Activated CD8-positive, alpha-beta memory T cell treated with anti-CD3 and anti-CD28 coated beads, Interleukin-2, amount 50 U/mL, for 48 hours (primary cell): ENCODE results near the gene RYR1.
"Not testable (repeated sequence)": the region's sequence is repeated elsewhere in the genome, so short reads cannot be mapped to it uniquely, and the experiment has no call there.

Experiments used
- DNase-seq: peaks from one replicate; pipeline ENCODE4 v3.0.0-alpha.2; 2020

The RYR1 gene

GRCh38 chr19:38400361-38400760, 33.1 kb upstream of the RYR1 start:
- no peak for DNase-seq

GRCh38 chr19:38401148-38401547, 32.3 kb upstream of the RYR1 start:
- DNase-seq: no peak

GRCh38 chr19:38402623-38402966, 30.9 kb upstream of the RYR1 start:
- no peak for DNase-seq

- DNase-seq: peak; percentile 99
Measured at GRCh38 chr19:38402967-38403674, 30.4 kb upstream of the RYR1 start, which contains the start of gene FAM98C. FAM98C (plus strand) TSS chr19:38403093; CDS start chr19:38403154, 61 bp downstream.

GRCh38 chr19:38404858-38405257, 28.6 kb upstream of the RYR1 start:
- DNase-seq: no peak

GRCh38 chr19:38405276-38405675, 28.2 kb upstream of the RYR1 start:
- no peak for DNase-seq

- no peak for DNase-seq
Measured at GRCh38 chr19:38409631-38410133, 23.8 kb upstream of the RYR1 start.

GRCh38 chr19:38410407-38410806, 23.1 kb upstream of the RYR1 start:
- DNase-seq: not testable (repeated sequence)

- DNase-seq: no peak
Measured at GRCh38 chr19:38411041-38411712, 22.3 kb upstream of the RYR1 start.

GRCh38 chr19:38411898-38412297, 21.6 kb upstream of the RYR1 start:
- not testable (repeated sequence) for DNase-seq

- DNase-seq: no peak
Measured at GRCh38 chr19:38412491-38412890, 21.0 kb upstream of the RYR1 start.

GRCh38 chr19:38412961-38413360, 20.5 kb upstream of the RYR1 start:
- DNase-seq: no peak

- no peak for DNase-seq
Measured at GRCh38 chr19:38413416-38413815, 20.1 kb upstream of the RYR1 start.

GRCh38 chr19:38417146-38417543, 16.3 kb upstream of the RYR1 start:
- DNase-seq: no peak

GRCh38 chr19:38417544-38418506, 15.7 kb upstream of the RYR1 start:
- DNase-seq: peak; percentile 79

- DNase-seq: no peak
Measured at GRCh38 chr19:38420935-38421334, 12.6 kb upstream of the RYR1 start.

- no peak for DNase-seq
Measured at GRCh38 chr19:38421856-38422255, 11.6 kb upstream of the RYR1 start.

- no peak for DNase-seq
Measured at GRCh38 chr19:38422438-38422837, 11.1 kb upstream of the RYR1 start.

GRCh38 chr19:38424272-38424671, 9.2 kb upstream of the RYR1 start:
- no peak for DNase-seq

GRCh38 chr19:38425222-38425809, 8.2 kb upstream of the RYR1 start:
- DNase-seq: no peak

GRCh38 chr19:38425810-38426466, 7.6 kb upstream of the RYR1 start, which contains the start of gene RASGRP4:
RASGRP4 (minus strand) TSS chr19:38426219; CDS start chr19:38426091, 128 bp downstream.
- DNase-seq: peak; percentile 73

GRCh38 chr19:38427035-38427677, 6.3 kb upstream of the RYR1 start:
- not testable (repeated sequence) for DNase-seq
